Measurements from ENCODE around the gene UVSSA. TPM values are rescaled to one million over a fixed set of nuclear protein-coding genes. Genes with fewer than 3 reads are reported as not detected.

UVSSA gene
- polyA plus RNA-seq, 1 of the 3 experiments (the other 2 are of a cell fraction): 14.9 TPM

GRCh38 chr4:1409079-1409478, 62.1 kb downstream of the UVSSA start (continued):
- TF ChIP-seq NFIC (IDR thresholded peaks at IDR 0.05; ENCODE audit: borderline replicate concordance) (no peak), USF2 (IDR thresholded peaks at IDR 0.05; ENCODE audit: borderline replicate concordance, low read depth, low read length) (no peak)

- Histone ChIP-seq H4K20me1 (ENCODE audit: insufficient read depth) (no peaks in the 10 kb centered on the region), H3F3A (replicated peaks; ENCODE audit: insufficient read depth) (no peaks in the 10 kb centered on the region), H3K4me3 (ENCODE audit: low read depth in 2 of 2, low read length in 1 of 2) (no peak overlapping the region), H3K36me3 (replicated peaks in 1 of 2; ENCODE audit: control insufficient read depth in 1 of 2, insufficient read depth in 2 of 2, low read length in 1 of 2) (no peaks in the 10 kb centered on the region), H3K9me3 (no peaks in the 10 kb centered on the region), H3K4me1 (ENCODE audit: control insufficient read depth in 1 of 2, insufficient read depth in 2 of 2, low read depth in 1 of 2, low read length in 1 of 2) (no peaks in the 10 kb centered on the region), H3K9me2 (no peaks in the 10 kb centered on the region), H3K4me2 (no peak overlapping the region), H3K79me2 (ENCODE audit: insufficient read depth) (no peaks in the 10 kb centered on the region), H3K27me3 (ENCODE audit: insufficient read depth) (peaks cover 76% of the 10 kb centered on the region), H2AFZ (ENCODE audit: low read depth) (no peak overlapping the region), H3K27ac (ENCODE audit: low read depth in 2 of 2, low read length in 1 of 2) (no peak overlapping the region), H3K9ac (no peak overlapping the region)
- peak; percentile 53 for DNase-seq
- TF ChIP-seq GABPA (IDR thresholded peaks at IDR 0.05; ENCODE audit: low read depth): no peak
- CTCF ChIA-PET: interaction anchor here (1.0 to 2.5 kb wide), 3 partner anchors 54 to 220 kb away, joined by 3 to 8 read pairs (median 6); no protein-coding TSS in a partner anchor
- POLR2A ChIA-PET: no interaction called here
- under 1% methylated on average over 25 of the region's 27 CpGs for WGBS (ENCODE audit: low lambda C conversion rate)
Observed at GRCh38 chr4:1409491-1410425, 62.8 kb downstream of the UVSSA start.

GRCh38 chr4:1410491-1411325, 63.7 kb downstream of the UVSSA start:
- H4K20me1 ChIP-seq (ENCODE audit: insufficient read depth): no peaks in the 10 kb centered on the region
- WGBS (ENCODE audit: low lambda C conversion rate): 14% methylated on average over 13 of the region's 48 CpGs
- no peak overlapping the region for H3K27ac ChIP-seq (ENCODE audit: low read depth in 2 of 2, low read length in 1 of 2)
- no peak overlapping the region for H3K4me3 ChIP-seq (ENCODE audit: low read depth in 2 of 2, low read length in 1 of 2)
- H2AFZ ChIP-seq (ENCODE audit: low read depth): no peak overlapping the region
- peaks cover 78% of the 10 kb centered on the region for H3K27me3 ChIP-seq (ENCODE audit: insufficient read depth)
- H3K9me2 ChIP-seq: no peaks in the 10 kb centered on the region
- no peaks in the 10 kb centered on the region for H3F3A ChIP-seq (replicated peaks; ENCODE audit: insufficient read depth)
- ChIA-PET CTCF (interaction anchor here (1.0 to 2.5 kb wide), 5 partner anchors 55 to 219 kb away, joined by 3 to 8 read pairs (median 4); no protein-coding TSS in a partner anchor), POLR2A (no interaction called here)
- no peaks in the 10 kb centered on the region for H3K9me3 ChIP-seq
- no peak overlapping the region for H3K9ac ChIP-seq
- peak; percentile 48 for DNase-seq
- no peaks in the 10 kb centered on the region for H3K4me1 ChIP-seq (ENCODE audit: control insufficient read depth in 1 of 2, insufficient read depth in 2 of 2, low read depth in 1 of 2, low read length in 1 of 2)
- TF ChIP-seq MAX (IDR thresholded peaks at IDR 0.05; ENCODE audit: low read depth) (peak; percentile 54; the same call in 1 of the 2 replicates), IRF3 (IDR thresholded peaks at IDR 0.05; ENCODE audit: low read depth, low read length) (no peak), SIN3A (IDR thresholded peaks at IDR 0.05; ENCODE audit: borderline replicate concordance, low read depth, low read length) (peak; percentile 98), REST (IDR thresholded peaks at IDR 0.05; ENCODE audit: low read depth, low read length) (peak; percentile 100)
- no peaks in the 10 kb centered on the region for H3K79me2 ChIP-seq (ENCODE audit: insufficient read depth)
- H3K36me3 ChIP-seq (replicated peaks in 1 of 2; ENCODE audit: control insufficient read depth in 1 of 2, insufficient read depth in 2 of 2, low read length in 1 of 2): no peaks in the 10 kb centered on the region
- H3K4me2 ChIP-seq: no peak overlapping the region

Measured in SK-N-SH (cell line).